ENCODE measurements around the gene PTPRT. TPM values are rescaled to one million over a fixed set of nuclear protein-coding genes. Genes with fewer than 3 reads are reported as not detected.

PTPRT gene
- total RNA-seq, 1 donor from 2014 or later = 0.56 TPM

DNA sequence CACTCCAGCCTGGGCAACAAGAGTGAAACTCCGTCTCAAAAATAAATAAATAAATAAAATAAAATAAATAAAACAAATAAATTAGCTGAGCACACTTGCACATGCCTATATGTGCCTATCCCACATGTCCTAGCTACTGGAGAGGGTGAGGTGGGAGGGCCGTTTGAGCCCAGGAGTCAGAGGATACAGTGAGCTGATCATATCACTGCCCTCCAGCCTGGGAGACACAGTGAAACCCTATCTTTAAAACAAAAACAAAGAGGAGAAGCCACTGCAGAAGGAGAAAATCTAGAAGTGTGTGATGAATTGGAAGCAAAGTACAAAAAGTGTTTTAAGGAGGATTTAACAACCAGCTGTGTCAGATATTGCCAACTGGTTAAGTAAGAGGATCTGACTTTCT, 728.4 kb downstream of the PTPRT start:
- Mint-ChIP-seq H3K9me3 (no peaks in the 10 kb centered on the region), H3K27me3 (ENCODE audit: low read depth) (peaks cover 29% of the 10 kb centered on the region), H3K36me3 (ENCODE audit: low read depth) (no peaks in the 10 kb centered on the region), H3K27ac (ENCODE audit: unreplicated experiment) (no peak overlapping the region), H3K4me1 (peaks cover 4% of the 10 kb centered on the region), H3K4me3 (no peak overlapping the region)
- TF ChIP-seq, protein P1, sequence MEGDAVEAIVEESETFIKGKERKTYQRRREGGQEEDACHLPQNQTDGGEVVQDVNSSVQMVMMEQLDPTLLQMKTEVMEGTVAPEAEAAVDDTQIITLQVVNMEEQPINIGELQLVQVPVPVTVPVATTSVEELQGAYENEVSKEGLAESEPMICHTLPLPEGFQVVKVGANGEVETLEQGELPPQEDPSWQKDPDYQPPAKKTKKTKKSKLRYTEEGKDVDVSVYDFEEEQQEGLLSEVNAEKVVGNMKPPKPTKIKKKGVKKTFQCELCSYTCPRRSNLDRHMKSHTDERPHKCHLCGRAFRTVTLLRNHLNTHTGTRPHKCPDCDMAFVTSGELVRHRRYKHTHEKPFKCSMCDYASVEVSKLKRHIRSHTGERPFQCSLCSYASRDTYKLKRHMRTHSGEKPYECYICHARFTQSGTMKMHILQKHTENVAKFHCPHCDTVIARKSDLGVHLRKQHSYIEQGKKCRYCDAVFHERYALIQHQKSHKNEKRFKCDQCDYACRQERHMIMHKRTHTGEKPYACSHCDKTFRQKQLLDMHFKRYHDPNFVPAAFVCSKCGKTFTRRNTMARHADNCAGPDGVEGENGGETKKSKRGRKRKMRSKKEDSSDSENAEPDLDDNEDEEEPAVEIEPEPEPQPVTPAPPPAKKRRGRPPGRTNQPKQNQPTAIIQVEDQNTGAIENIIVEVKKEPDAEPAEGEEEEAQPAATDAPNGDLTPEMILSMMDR (conservative IDR thresholded peaks at IDR 0.05) = no peak
- DNase-seq (ENCODE audit: low read depth, low spot score) = no peak

DNA sequence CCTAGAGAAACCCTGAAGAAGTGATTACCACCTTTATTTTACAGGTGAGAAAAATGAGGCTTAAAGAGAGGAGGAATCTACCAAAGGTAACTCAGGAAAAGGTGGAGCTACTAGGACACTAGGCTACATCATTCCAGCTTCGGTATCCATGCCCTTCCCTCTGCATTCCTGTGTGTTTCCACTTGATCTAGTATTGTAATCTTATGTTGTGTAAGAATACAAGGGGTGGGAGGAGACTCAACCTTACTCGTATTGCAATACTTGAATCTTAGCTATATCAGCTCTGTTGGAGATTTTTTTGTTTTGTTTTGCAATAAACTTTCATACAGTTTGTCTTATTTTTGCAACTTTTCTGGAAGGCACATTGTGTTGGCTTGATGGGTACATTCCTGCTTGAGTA, 742.4 kb downstream of the PTPRT start:
- H3K9me3 Mint-ChIP-seq = no peaks in the 10 kb centered on the region
- peaks cover 15% of the 10 kb centered on the region for H3K27me3 Mint-ChIP-seq (ENCODE audit: low read depth)
- TF ChIP-seq, protein P1 (conservative IDR thresholded peaks at IDR 0.05) = no peak
- no peak for DNase-seq (ENCODE audit: low read depth, low spot score)
- H3K27ac Mint-ChIP-seq (ENCODE audit: unreplicated experiment) = no peak overlapping the region
- peaks cover 6% of the 10 kb centered on the region for H3K4me1 Mint-ChIP-seq
- no peaks in the 10 kb centered on the region for H3K36me3 Mint-ChIP-seq (ENCODE audit: low read depth)
- H3K4me3 Mint-ChIP-seq = no peak overlapping the region

DNA sequence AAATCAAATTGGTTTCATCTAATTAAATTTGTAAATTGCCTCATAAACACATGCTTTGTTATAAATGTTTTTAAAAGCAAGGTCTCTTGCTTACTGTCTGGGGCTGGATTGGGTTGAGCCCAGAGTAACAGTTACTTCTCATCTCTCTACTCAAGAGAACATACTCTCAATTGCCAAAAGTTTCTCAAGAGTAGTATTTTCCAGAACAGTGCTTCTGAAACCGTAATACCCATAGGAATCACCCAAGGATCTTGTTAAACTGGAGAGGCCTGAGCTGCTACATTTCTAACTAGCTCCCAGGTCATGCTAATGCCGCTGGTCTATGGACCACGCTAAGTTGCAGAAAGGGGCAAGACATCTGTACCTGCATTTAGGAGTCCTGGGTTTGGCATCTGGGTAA, 744.9 kb downstream of the PTPRT start:
- Mint-ChIP-seq H3K9me3 (no peaks in the 10 kb centered on the region), H3K36me3 (ENCODE audit: low read depth) (no peaks in the 10 kb centered on the region), H3K4me1 (peaks cover 12% of the 10 kb centered on the region), H3K27me3 (ENCODE audit: low read depth) (peaks cover 2% of the 10 kb centered on the region), H3K27ac (ENCODE audit: unreplicated experiment) (no peak overlapping the region), H3K4me3 (no peak overlapping the region)
- DNase-seq (ENCODE audit: low read depth, low spot score) = no peak
- TF ChIP-seq, protein P1 (conservative IDR thresholded peaks at IDR 0.05) = no peak

DNA sequence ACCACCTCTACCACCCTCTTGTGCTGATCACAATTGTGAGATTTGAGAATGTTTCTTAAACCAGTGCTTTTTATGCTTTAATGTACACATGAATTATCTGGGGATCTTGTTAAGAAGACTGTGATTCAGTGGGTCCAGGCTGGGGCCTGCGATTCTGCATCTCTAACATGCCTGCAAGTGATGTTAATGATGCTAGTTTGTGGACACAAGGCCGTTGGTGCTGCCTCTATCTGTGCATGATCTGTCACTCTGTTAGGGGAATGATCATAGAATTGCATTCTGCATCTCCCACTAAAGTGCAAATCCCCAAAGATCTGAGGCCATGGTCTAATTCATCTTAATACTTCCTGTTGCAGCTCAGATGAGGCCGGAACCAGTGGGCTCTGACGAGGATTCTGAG, 746.5 kb downstream of the PTPRT start:
- Mint-ChIP-seq H3K4me1 (peaks cover 12% of the 10 kb centered on the region), H3K27me3 (ENCODE audit: low read depth) (peaks cover 7% of the 10 kb centered on the region), H3K36me3 (ENCODE audit: low read depth) (no peaks in the 10 kb centered on the region), H3K9me3 (no peaks in the 10 kb centered on the region), H3K27ac (ENCODE audit: unreplicated experiment) (no peak overlapping the region), H3K4me3 (no peak overlapping the region)
- TF ChIP-seq, protein P1 (conservative IDR thresholded peaks at IDR 0.05) = no peak
- no peak for DNase-seq (ENCODE audit: low read depth, low spot score)

DNA sequence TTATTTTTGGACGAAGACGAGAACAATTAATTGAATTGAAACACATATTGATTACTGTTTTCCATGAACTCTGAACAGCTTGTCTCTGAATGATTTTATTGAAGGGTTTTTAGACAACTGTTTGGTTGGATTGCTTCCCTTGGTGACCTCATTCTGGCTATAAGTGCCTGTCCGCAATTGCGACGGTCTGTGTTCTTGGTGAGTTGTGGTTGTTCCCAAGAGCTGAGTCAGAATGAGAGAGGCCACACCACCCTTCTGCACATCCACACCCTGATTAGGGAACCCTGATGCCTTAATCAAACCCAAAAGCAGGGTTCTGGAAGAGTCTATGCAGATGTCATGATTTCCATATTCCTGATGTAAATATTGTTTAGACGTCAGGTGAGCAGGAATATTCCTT, 747.0 kb downstream of the PTPRT start:
- H3K4me3 Mint-ChIP-seq = no peak overlapping the region
- H3K27me3 Mint-ChIP-seq (ENCODE audit: low read depth) = peaks cover 9% of the 10 kb centered on the region
- DNase-seq (ENCODE audit: low read depth, low spot score) = no peak
- H3K9me3 Mint-ChIP-seq = no peaks in the 10 kb centered on the region
- no peak overlapping the region for H3K27ac Mint-ChIP-seq (ENCODE audit: unreplicated experiment)
- H3K36me3 Mint-ChIP-seq (ENCODE audit: low read depth) = no peaks in the 10 kb centered on the region
- TF ChIP-seq, protein P1 (conservative IDR thresholded peaks at IDR 0.05) = no peak
- H3K4me1 Mint-ChIP-seq = peaks cover 12% of the 10 kb centered on the region

DNA sequence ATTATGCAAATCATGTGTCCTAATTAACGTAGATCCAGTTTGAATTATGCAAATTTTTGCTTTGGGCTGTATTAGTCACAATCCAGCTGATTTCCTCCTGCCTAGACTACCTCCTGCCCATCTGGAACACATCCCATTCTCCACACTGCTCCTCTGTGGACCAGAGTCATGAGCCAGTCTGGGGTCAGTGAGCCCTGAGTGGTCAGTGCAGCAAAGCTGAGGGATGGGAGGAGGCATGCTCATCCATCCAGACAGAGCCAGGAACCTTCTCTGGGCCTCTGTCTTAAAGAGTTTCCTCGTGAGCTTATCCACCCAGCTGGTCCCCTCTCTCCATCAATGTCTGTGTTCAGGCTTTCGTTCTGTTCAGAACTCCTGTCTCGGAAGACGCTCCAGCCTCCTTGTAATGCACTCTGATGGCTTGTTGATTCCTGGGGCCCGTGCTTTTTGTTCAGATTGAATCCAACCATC, 747.8 kb downstream of the PTPRT start:
- Mint-ChIP-seq H3K4me3 (no peak overlapping the region), H3K9me3 (no peaks in the 10 kb centered on the region), H3K27ac (ENCODE audit: unreplicated experiment) (no peak overlapping the region), H3K4me1 (peaks cover 12% of the 10 kb centered on the region), H3K27me3 (ENCODE audit: low read depth) (peaks cover 9% of the 10 kb centered on the region), H3K36me3 (ENCODE audit: low read depth) (no peaks in the 10 kb centered on the region)
- DNase-seq (ENCODE audit: low read depth, low spot score) = no peak
- TF ChIP-seq, protein P1 (conservative IDR thresholded peaks at IDR 0.05) = no peak
